Measurements from ENCODE around the gene HOXC9. TPM values are rescaled to one million over a fixed set of nuclear protein-coding genes. Genes with fewer than 3 reads are reported as not detected.

Gene HOXC9
- total and polyA plus RNA-seq, 2 of the 8 experiments (the other 6 are each of a cell fraction or from before 2014, with no cell fraction given), result not detected

DNA sequence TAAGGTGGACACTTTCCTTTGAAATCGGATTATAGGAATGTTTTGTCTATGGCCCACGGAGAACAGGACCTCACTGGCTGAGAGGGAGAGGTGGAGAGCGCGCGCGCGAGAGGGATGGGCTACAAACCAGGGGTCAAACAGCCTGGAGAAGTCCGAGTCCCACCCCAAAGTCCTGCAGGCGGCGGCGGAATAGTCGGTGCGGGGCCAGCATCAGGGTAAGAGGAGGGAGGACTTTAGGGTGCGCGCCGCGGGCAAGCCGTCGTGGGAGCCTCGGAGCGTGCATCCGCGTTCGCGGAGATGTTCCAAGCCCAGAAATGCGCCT lies 5.5 kb downstream of the HOXC9 start:
- Histone ChIP-seq H3K23me2 (ENCODE audit: low read depth, low read length) (no peaks in the 10 kb centered on the region), H2BK15ac (ENCODE audit: low read length) (no peak overlapping the region), H3K9me3 (ENCODE audit: insufficient read depth in 2 of 2, low read depth in 1 of 2, low read length in 1 of 2) (no peaks in the 10 kb centered on the region), H2BK120ac (replicated peaks; ENCODE audit: low read depth, low read length) (no peak overlapping the region), H3K79me1 (ENCODE audit: low read depth, low read length) (no peaks in the 10 kb centered on the region), H2BK12ac (ENCODE audit: low read depth, low read length) (no peak overlapping the region), H3K56ac (replicated peaks; ENCODE audit: insufficient read length, low read depth, low read length) (no peak overlapping the region), H3K4ac (replicated peaks; ENCODE audit: insufficient read length, low read depth, low read length) (no peak overlapping the region), H4K20me1 (replicated peaks in 1 of 2; ENCODE audit: control insufficient read depth in 1 of 2, insufficient read depth in 2 of 2, low read length in 2 of 2) (peaks cover 0 to 35% of the 10 kb centered on the region in 2 experiments), H3K27ac (ENCODE audit: low read depth, low read length) (no peak overlapping the region), H3K79me2 (ENCODE audit: control insufficient read depth in 1 of 2, insufficient read depth in 2 of 2, low read length in 2 of 2) (no peaks in the 10 kb centered on the region), H3K14ac (ENCODE audit: insufficient read length) (no peak overlapping the region), H3K27me3 (replicated peaks in 1 of 4; ENCODE audit: control insufficient read depth in 3 of 4, extremely low read depth in 1 of 4, insufficient read depth in 3 of 4, low read length in 3 of 4) (peaks cover 97 to 100% (median 100%) of the 10 kb centered on the region in 4 experiments), H3K23ac (ENCODE audit: insufficient read length) (no peak overlapping the region), H4K91ac (replicated peaks; ENCODE audit: insufficient read length, low read length) (no peak overlapping the region), H3K18ac (ENCODE audit: extremely low read depth, low read length) (no peak overlapping the region; the same call in 1 of the 2 replicates), H2AFZ (ENCODE audit: low read length) (no peak overlapping the region), H3K4me1 (replicated peaks in 1 of 4; ENCODE audit: control insufficient read depth in 3 of 4, insufficient read depth in 4 of 4, low read length in 3 of 4) (peaks cover 0 to 4% (median 0%) of the 10 kb centered on the region in 4 experiments; a peak in 3 of 7 replicates), H3K36me3 (ENCODE audit: control insufficient read depth in 2 of 4, insufficient read depth in 4 of 4, low read length in 3 of 4) (peaks cover 0 to 2% (median 0%) of the 10 kb centered on the region in 4 experiments; a peak in 1 of 8 replicates), H3K9ac (replicated peaks in 1 of 4; ENCODE audit: extremely low read depth in 1 of 4, low read depth in 3 of 4, low read length in 3 of 4) (no peak overlapping the region), H2BK20ac (ENCODE audit: low read length) (no peak overlapping the region), H2BK5ac (ENCODE audit: low read depth, low read length) (no peak overlapping the region), H4K5ac (ENCODE audit: insufficient read length, low read depth, low read length) (no peak overlapping the region), H4K8ac (ENCODE audit: extremely low read depth, insufficient read depth, low read length) (no peak overlapping the region), H3K4me3 (ENCODE audit: extremely low read depth in 1 of 4, insufficient read depth in 2 of 4, low read depth in 3 of 4, low read length in 4 of 4) (no peak overlapping the region), H2AK5ac (ENCODE audit: low read depth, low read length) (no peak overlapping the region), H3K4me2 (ENCODE audit: insufficient read depth in 1 of 2, low read depth in 2 of 2, low read length in 2 of 2) (no peak overlapping the region)
- TF ChIP-seq KDM5A (IDR thresholded peaks at IDR 0.05; ENCODE audit: low read length), result no peak
- peak; percentile 6 for TF ChIP-seq RNF2 (IDR thresholded peaks at IDR 0.05; ENCODE audit: borderline replicate concordance, low read depth, low read length, missing control alignments, poor library complexity, severe bottlenecking)
- no peak for TF ChIP-seq HDAC2 (IDR thresholded peaks at IDR 0.05; ENCODE audit: borderline replicate concordance in 1 of 2, low read depth in 2 of 2, low read length in 2 of 2)
- TF ChIP-seq, protein P1, sequence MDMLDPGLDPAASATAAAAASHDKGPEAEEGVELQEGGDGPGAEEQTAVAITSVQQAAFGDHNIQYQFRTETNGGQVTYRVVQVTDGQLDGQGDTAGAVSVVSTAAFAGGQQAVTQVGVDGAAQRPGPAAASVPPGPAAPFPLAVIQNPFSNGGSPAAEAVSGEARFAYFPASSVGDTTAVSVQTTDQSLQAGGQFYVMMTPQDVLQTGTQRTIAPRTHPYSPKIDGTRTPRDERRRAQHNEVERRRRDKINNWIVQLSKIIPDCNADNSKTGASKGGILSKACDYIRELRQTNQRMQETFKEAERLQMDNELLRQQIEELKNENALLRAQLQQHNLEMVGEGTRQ (IDR thresholded peaks at IDR 0.05; ENCODE audit: low read length), result no peak
- TF ChIP-seq GABPA (IDR thresholded peaks at IDR 0.05; ENCODE audit: borderline replicate concordance, insufficient read depth, low read length), result no peak
- TF ChIP-seq CBX8 (IDR thresholded peaks at IDR 0.05; ENCODE audit: borderline replicate concordance, low read depth, low read length), result peak; percentile 84; the same call in 1 of the 2 replicates
- TF ChIP-seq EZH2 (IDR thresholded peaks at IDR 0.05; ENCODE audit: low read depth, low read length, severe bottlenecking), result no peak
- TF ChIP-seq TBP (IDR thresholded peaks at IDR 0.05; ENCODE audit: low read depth, low read length), result no peak
- DNase-seq (ENCODE audit: low read depth in 1 of 2, low spot score in 2 of 2) (no peak), FAIRE-seq (no peak)
- POLR2A ChIA-PET (ENCODE audit: partially characterized antibody), result interaction anchor here (1.0 kb wide), 1 partner anchor 21 kb away, joined by 3 read pairs; no protein-coding TSS in a partner anchor
- CTCF ChIA-PET (ENCODE audit: partially characterized antibody), result interaction anchor here (0.6 to 11.3 kb wide), 25 partner anchors 9 to 374 kb away, joined by 3 to 172 read pairs (median 5); partner anchors contain the start of genes HOXC10, HOXC4, HOXC5 and HOXC6
- 13% methylated on average over 26 of the region's 26 CpGs; no CpG with 5 or more reads in 1 of the 2 experiments for WGBS, 2 experiments (ENCODE audit: extremely low coverage in 1 of 2, insufficient coverage in 1 of 2, insufficient read length in 1 of 2, insufficient replicate concordance in 2 of 2, low coverage in 1 of 2, low lambda C conversion rate in 2 of 2, missing lambda C conversion rate in 1 of 2)
